ENCODE measurements around the gene CSNK1A1. TPM values are rescaled to one million over a fixed set of nuclear protein-coding genes. Genes with fewer than 3 reads are reported as not detected.

CSNK1A1 gene
- total RNA-seq, 2 experiments from 2014 or later, result 176 to 187 TPM

DNA sequence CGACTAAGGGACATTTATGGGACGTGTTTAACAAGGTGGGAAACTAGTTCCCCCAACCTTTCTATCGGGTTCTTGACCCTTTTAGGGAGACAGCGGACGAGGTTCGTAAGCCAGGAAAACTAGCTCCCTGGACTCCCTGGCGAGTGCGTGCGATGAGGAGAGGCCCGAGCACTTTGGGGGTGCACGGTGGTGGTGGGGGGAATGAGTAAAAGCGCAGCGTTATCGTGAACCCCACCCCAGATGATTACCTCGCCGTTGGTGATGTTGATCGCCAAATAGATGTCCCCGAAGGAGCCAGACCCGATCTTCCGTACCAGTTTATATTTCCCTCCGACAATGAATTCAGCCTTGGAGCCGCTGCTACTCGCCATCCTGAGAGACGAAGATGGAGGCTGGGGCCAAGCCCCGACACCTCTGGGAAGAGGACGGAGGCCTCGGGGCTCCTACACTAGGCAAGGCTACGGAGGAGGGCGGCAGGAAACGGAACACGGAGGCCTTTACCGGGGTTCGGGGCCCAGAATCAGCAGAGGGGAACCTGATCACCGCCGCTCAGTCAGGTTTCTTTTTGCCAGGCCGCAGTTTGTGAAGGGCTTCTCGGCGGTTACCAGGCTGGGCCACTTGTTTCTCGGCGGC is 529 bp downstream of the CSNK1A1 start:
- peaks cover 16% of the 10 kb centered on the region; the same call in 1 of the 2 replicates for H4K20me1 ChIP-seq (ENCODE audit: insufficient read depth, low read length)
- no TSS peak for BruUV-seq (replicated peaks)
- TF ChIP-seq, protein P1, sequence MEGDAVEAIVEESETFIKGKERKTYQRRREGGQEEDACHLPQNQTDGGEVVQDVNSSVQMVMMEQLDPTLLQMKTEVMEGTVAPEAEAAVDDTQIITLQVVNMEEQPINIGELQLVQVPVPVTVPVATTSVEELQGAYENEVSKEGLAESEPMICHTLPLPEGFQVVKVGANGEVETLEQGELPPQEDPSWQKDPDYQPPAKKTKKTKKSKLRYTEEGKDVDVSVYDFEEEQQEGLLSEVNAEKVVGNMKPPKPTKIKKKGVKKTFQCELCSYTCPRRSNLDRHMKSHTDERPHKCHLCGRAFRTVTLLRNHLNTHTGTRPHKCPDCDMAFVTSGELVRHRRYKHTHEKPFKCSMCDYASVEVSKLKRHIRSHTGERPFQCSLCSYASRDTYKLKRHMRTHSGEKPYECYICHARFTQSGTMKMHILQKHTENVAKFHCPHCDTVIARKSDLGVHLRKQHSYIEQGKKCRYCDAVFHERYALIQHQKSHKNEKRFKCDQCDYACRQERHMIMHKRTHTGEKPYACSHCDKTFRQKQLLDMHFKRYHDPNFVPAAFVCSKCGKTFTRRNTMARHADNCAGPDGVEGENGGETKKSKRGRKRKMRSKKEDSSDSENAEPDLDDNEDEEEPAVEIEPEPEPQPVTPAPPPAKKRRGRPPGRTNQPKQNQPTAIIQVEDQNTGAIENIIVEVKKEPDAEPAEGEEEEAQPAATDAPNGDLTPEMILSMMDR (conservative IDR thresholded peaks at IDR 0.05; ENCODE audit: low read length), result no peak
- TF ChIP-seq EZH2phosphoT487 (IDR thresholded peaks at IDR 0.05; ENCODE audit: borderline replicate concordance, low read depth, low read length), result no peak
- POLR2A ChIA-PET, result interaction anchor here (0.5 to 3.1 kb wide), 17 partner anchors 11 to 206 kb away, joined by 3 to 14 read pairs (median 5); partner anchors contain the start of genes GRPEL2 and PCYOX1L
- peaks cover 32% of the 10 kb centered on the region for H3K4me1 ChIP-seq (ENCODE audit: insufficient read depth, low read length, poor library complexity, severe bottlenecking)
- H3K79me2 ChIP-seq (ENCODE audit: insufficient read depth, low read depth, low read length), result peaks cover 64% of the 10 kb centered on the region
- CTCF ChIA-PET (ENCODE audit: unreplicated experiment), result interaction anchor here (0.5 to 0.6 kb wide), 2 partner anchors 29 to 105 kb away, joined by 3 read pairs; no protein-coding TSS in a partner anchor
- H3K9me2 ChIP-seq (ENCODE audit: insufficient read depth, low read length), result no peaks in the 10 kb centered on the region
- no peaks in the 10 kb centered on the region for H3K9me3 ChIP-seq (ENCODE audit: low read length)
- peak overlapping the region; percentile 98 for H3K4me3 ChIP-seq (ENCODE audit: low read depth, low read length, poor library complexity, severe bottlenecking)
- H3K27ac ChIP-seq (ENCODE audit: low read depth, low read length, poor library complexity, severe bottlenecking), result peak overlapping the region; percentile 83
- intact Hi-C loops (cut with micrococcal nuclease; ENCODE audit: unreplicated experiment), result loop anchor here (1.0 to 5.0 kb wide), 4 partner anchors 68 to 718 kb away; partner anchors contain the start of genes GRPEL2, HMGXB3 and TIGD6
- H3K4me2 ChIP-seq (ENCODE audit: low read length), result peak overlapping the region; percentile 88
- peaks cover 53% of the 10 kb centered on the region for H3K36me3 ChIP-seq (ENCODE audit: insufficient read depth, low read length)
- no peak overlapping the region; the same call in 1 of the 2 replicates for H2AFZ ChIP-seq (ENCODE audit: low read length)
- peak; percentile 43 for DNase-seq (ENCODE audit: low spot score)

GRCh38 chr5:149550268-149550583 is 1.0 kb downstream of the CSNK1A1 start:
- H3K79me2 ChIP-seq (ENCODE audit: insufficient read depth, low read depth, low read length), result peaks cover 69% of the 10 kb centered on the region
- peaks cover 16% of the 10 kb centered on the region; the same call in 1 of the 2 replicates for H4K20me1 ChIP-seq (ENCODE audit: insufficient read depth, low read length)
- no peak for DNase-seq (ENCODE audit: low spot score)
- no peaks in the 10 kb centered on the region for H3K9me2 ChIP-seq (ENCODE audit: insufficient read depth, low read length)
- intact Hi-C loops (cut with micrococcal nuclease; ENCODE audit: unreplicated experiment), result loop anchor here (5.0 kb wide), 3 partner anchors 203 to 718 kb away; partner anchors contain the start of genes GRPEL2, HMGXB3 and TIGD6
- POLR2A ChIA-PET, result interaction anchor here (0.6 to 3.1 kb wide), 13 partner anchors 12 to 206 kb away, joined by 3 to 14 read pairs (median 5); partner anchors contain the start of genes GRPEL2 and PCYOX1L
- CTCF ChIA-PET (ENCODE audit: unreplicated experiment), result interaction anchor here (0.5 kb wide), 1 partner anchor 105 kb away, joined by 3 read pairs; no protein-coding TSS in a partner anchor
- BruUV-seq (replicated peaks), result TSS peak; percentile 64
- H3K27ac ChIP-seq (ENCODE audit: low read depth, low read length, poor library complexity, severe bottlenecking), result peak overlapping the region; percentile 83
- no peak overlapping the region for H2AFZ ChIP-seq (ENCODE audit: low read length)
- no peaks in the 10 kb centered on the region for H3K9me3 ChIP-seq (ENCODE audit: low read length)
- peak overlapping the region; percentile 88 for H3K4me2 ChIP-seq (ENCODE audit: low read length)
- H3K4me1 ChIP-seq (ENCODE audit: insufficient read depth, low read length, poor library complexity, severe bottlenecking), result peaks cover 32% of the 10 kb centered on the region
- peak overlapping the region; percentile 98 for H3K4me3 ChIP-seq (ENCODE audit: low read depth, low read length, poor library complexity, severe bottlenecking)
- H3K36me3 ChIP-seq (ENCODE audit: insufficient read depth, low read length), result peaks cover 58% of the 10 kb centered on the region
- TF ChIP-seq, protein P1 (conservative IDR thresholded peaks at IDR 0.05; ENCODE audit: low read length), result no peak
- no peak for TF ChIP-seq EZH2phosphoT487 (IDR thresholded peaks at IDR 0.05; ENCODE audit: borderline replicate concordance, low read depth, low read length)
